Upper lobe of right lung (tissue), 1 donor: ENCODE data around the gene SAPCD1. TPM values are rescaled to one million over a fixed set of nuclear protein-coding genes. Genes with fewer than 3 reads are reported as not detected.

Experiments used
- ATAC-seq: fragments of 200-7000 bp; cut with Tn5 transposase; one replicate; pipeline ENCODE4 v1.9.1; 2020; ENCODE audit warnings: mild to moderate bottlenecking, moderate library complexity
- DNase-seq: peaks from one replicate; pipeline ENCODE4 v3.0.0-alpha.2; 2020
- H3K27ac ChIP-seq: fragments of 200-600 bp; one replicate; pipeline ENCODE4 v1.8.0; 2022
- H3K27me3 ChIP-seq: fragments of 200-600 bp; one replicate; pipeline ENCODE4 v1.8.0; 2022; ENCODE audit warnings: mild to moderate bottlenecking
- H3K36me3 ChIP-seq: fragments of 200-600 bp; one replicate; pipeline ENCODE4 v1.8.0; 2022
- H3K4me1 ChIP-seq: fragments of 200-600 bp; one replicate; pipeline ENCODE4 v1.8.0; 2022
- H3K4me3 ChIP-seq: fragments of 200-600 bp; one replicate; pipeline ENCODE4 v1.8.0; 2022; ENCODE audit warnings: mild to moderate bottlenecking
- H3K9me3 ChIP-seq: fragments of 200-600 bp; one replicate; pipeline ENCODE4 v1.8.0; 2022
- CTCF ChIP-seq: fragments of 200-600 bp; IDR thresholded peaks from one replicate; pipeline ENCODE4 v1.8.0; 2022; ENCODE audit warnings: antibody characterized with exemption
- intact Hi-C: fragments of 100-400 bp; cut with DNase I; formaldehyde crosslinking; loops from one replicate; pipeline ENCODE4 v1.11.0; 2022
- total RNA-seq: library from RNA; stranded (reverse); fragmentation: NEBNext Ultra II Directional; extraction: Animal tissue kit (Norgen Biotek cat#: 25700); gene quantifications from one replicate; pipeline ENCODE4 v1.2.1, GENCODE V29; 2021
- donor health status: DM: no; HTN: yes; CAD: no; lungs with severe emphysema.

SAPCD1 gene
- total RNA-seq, 1 donor from 2014 or later: 2.6 TPM

- DNase-seq (no peak), ATAC-seq (no peak)
- Histone ChIP-seq H3K4me1 (peaks cover 50% of the 10 kb centered on the region), H3K4me3 (no peak overlapping the region), H3K27me3 (no peaks in the 10 kb centered on the region), H3K27ac (no peak overlapping the region), H3K36me3 (peaks cover 43% of the 10 kb centered on the region), H3K9me3 (no peaks in the 10 kb centered on the region)
- intact Hi-C loops: no loop called here
- no peak for TF ChIP-seq CTCF
Observed at GRCh38 chr6:31732029-31732428, 30.4 kb upstream of the SAPCD1 start.

- no peaks in the 10 kb centered on the region for H3K9me3 ChIP-seq
- ATAC-seq (no peak), DNase-seq (no peak)
- peaks cover 43% of the 10 kb centered on the region for H3K36me3 ChIP-seq
- H3K27ac ChIP-seq: peak overlapping the region; percentile 92
- intact Hi-C loops: no loop called here
- no peak for TF ChIP-seq CTCF
- no peaks in the 10 kb centered on the region for H3K27me3 ChIP-seq
- H3K4me3 ChIP-seq: no peak overlapping the region
- peaks cover 50% of the 10 kb centered on the region for H3K4me1 ChIP-seq
Observed at GRCh38 chr6:31733734-31734133, 28.7 kb upstream of the SAPCD1 start.

GRCh38 chr6:31734247-31734820 is 28.1 kb upstream of the SAPCD1 start:
- peak overlapping the region; percentile 86 for H3K4me3 ChIP-seq
- H3K9me3 ChIP-seq: no peaks in the 10 kb centered on the region
- peaks cover 53% of the 10 kb centered on the region for H3K4me1 ChIP-seq
- H3K27ac ChIP-seq: peak overlapping the region; percentile 92
- H3K36me3 ChIP-seq: peaks cover 43% of the 10 kb centered on the region
- no peak for TF ChIP-seq CTCF
- no peak for ATAC-seq
- no peak for DNase-seq
- no peaks in the 10 kb centered on the region for H3K27me3 ChIP-seq
- intact Hi-C loops: no loop called here

- ATAC-seq (peak; percentile 39), DNase-seq (no peak)
- intact Hi-C loops: no loop called here
- Histone ChIP-seq H3K4me1 (peaks cover 56% of the 10 kb centered on the region), H3K9me3 (no peaks in the 10 kb centered on the region), H3K36me3 (peaks cover 43% of the 10 kb centered on the region), H3K4me3 (peak overlapping the region; percentile 86), H3K27me3 (no peaks in the 10 kb centered on the region), H3K27ac (peak overlapping the region; percentile 92)
- TF ChIP-seq CTCF: no peak
Observed at GRCh38 chr6:31734821-31735406, 27.5 kb upstream of the SAPCD1 start.

GRCh38 chr6:31736021-31736767 is 26.3 kb upstream of the SAPCD1 start, which contains the start of gene CLIC1:
TSS of gene CLIC1 (minus strand) at chr6:31736530. CDS start at chr6:31736300, 230 bp downstream.
- TF ChIP-seq CTCF: no peak
- H3K27me3 ChIP-seq: no peaks in the 10 kb centered on the region
- peak within 1 kb of the TSS; percentile 92 for H3K27ac ChIP-seq
- no peaks in the 10 kb centered on the region for H3K9me3 ChIP-seq
- H3K4me1 ChIP-seq: peaks cover 57% of the 10 kb centered on the region
- peaks cover 35% of the 10 kb centered on the region for H3K36me3 ChIP-seq
- DNase-seq (peak; percentile 93), ATAC-seq (peak; percentile 68)
- intact Hi-C loops: no loop called here
- peak within 1 kb of the TSS; percentile 86 for H3K4me3 ChIP-seq
